Vagina (tissue), 2 donors: Measurements from ENCODE around the gene AQP12B.

Experiments
- CTCF ChIP-seq, 3 experiments: fragments of 450-650 bp in 2 of 3; fragments of 200-600 bp in 1 of 3; sonication (generic) in 1 of 3; IDR thresholded peaks; one replicate each; pipeline ENCODE4 v1.5.1; 2017 to 2019; ENCODE audit warnings: antibody characterized with exemption in 3 of 3, mild to moderate bottlenecking in 2 of 3, moderate library complexity in 2 of 3
- POLR2A ChIP-seq, 2 donors: fragments of 450-650 bp; IDR thresholded peaks; one replicate each; pipeline ENCODE4 v1.6.1; 2017; ENCODE audit warnings: antibody characterized with exemption in 2 of 2, mild to moderate bottlenecking in 2 of 2, moderate library complexity in 2 of 2
- POLR2AphosphoS5 ChIP-seq, 2 donors: sonication (generic); formaldehyde crosslinking; IDR thresholded peaks; one replicate each; pipeline ENCODE4 v1.9.0; 2017; ENCODE audit warnings: antibody characterized with exemption in 2 of 2, mild to moderate bottlenecking in 2 of 2, low read depth in 1 of 2; ENCODE audit not compliant: insufficient read depth in 1 of 2

GRCh38 chr2:240643093-240643810, 39.4 kb downstream of the AQP12B start:
- TF ChIP-seq CTCF (IDR thresholded peaks at IDR 0.05): no peak
- no peak for TF ChIP-seq POLR2A (IDR thresholded peaks at IDR 0.05)
- no peak for TF ChIP-seq POLR2AphosphoS5 (IDR thresholded peaks at IDR 0.05; ENCODE audit: insufficient read depth in 1 of 2, low read depth in 1 of 2)
